Fibroblast of pulmonary artery (primary cell): Measurements from ENCODE around the gene HSD17B14.

Source experiments
- DNase-seq: peaks from one replicate; pipeline ENCODE4 v3.0.0-alpha.2; 2010; ENCODE audit warnings: low read depth
- H3K4me3 ChIP-seq: replicated peaks from 2 replicates; pipeline ENCODE4 v1.5.1; 2011; ENCODE audit warnings: low read depth, mild to moderate bottlenecking, control low read depth, low read length, moderate library complexity
- CTCF ChIP-seq: IDR thresholded peaks from 2 replicates; pipeline ENCODE4 v1.5.1; 2011; ENCODE audit warnings: mild to moderate bottlenecking, control low read depth, low read length, inconsistent platforms; ENCODE audit errors: missing control alignments

The HSD17B14 gene

GRCh38 chr19:48780631-48781391 lies 55.5 kb downstream of the HSD17B14 start:
- TF ChIP-seq CTCF = no peak
- peak; percentile 67 for DNase-seq
- H3K4me3 ChIP-seq = no peak overlapping the region

DNA sequence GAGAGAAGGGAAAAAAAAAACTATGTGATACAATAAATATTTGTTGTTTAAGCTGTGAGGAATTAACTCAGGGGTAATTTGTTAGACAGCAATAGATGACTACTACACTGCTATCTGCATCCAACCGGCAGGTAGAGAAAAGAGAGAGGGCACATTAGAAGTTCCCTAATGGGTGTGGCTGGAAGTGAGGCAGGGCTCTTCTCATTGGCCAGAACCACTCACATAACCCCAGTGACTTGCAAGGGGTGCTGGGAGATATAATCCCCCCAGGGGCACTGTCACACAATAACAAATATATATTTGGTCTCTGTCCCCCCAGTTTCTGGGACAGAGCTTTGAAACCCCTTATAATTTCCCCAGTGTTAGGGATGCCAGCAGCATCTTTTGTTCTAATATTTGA lies 56.7 kb downstream of the HSD17B14 start:
- no peak overlapping the region for H3K4me3 ChIP-seq
- TF ChIP-seq CTCF = no peak
- no peak for DNase-seq

GRCh38 chr19:48777720-48778119 lies 58.6 kb downstream of the HSD17B14 start:
- TF ChIP-seq CTCF = no peak

DNA sequence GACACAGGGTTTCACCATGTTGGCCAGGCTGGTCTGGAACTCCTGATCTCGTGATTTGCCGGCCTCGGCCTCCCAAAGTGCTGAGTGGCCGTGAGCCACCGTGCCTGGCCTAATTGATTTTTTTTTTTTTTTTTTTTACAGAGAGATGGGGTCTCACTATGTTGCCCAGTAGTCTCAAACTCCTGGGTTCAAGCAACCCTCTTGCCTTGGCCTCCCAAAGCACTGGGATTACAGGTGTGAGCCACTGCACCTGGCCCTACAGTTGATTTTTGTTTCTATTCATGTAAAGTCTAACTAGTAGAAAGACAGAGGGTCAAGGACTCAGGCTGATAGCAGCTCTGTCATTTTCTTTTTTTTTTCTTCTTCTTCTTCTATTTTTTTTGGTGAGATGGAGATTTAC lies 59.2 kb downstream of the HSD17B14 start:
- DNase-seq = no peak
- no peak overlapping the region for H3K4me3 ChIP-seq
- no peak for TF ChIP-seq CTCF

More at GRCh38 chr19:48777720-48778119, 58.6 kb downstream of the HSD17B14 start:
- no peak overlapping the region for H3K4me3 ChIP-seq
- no peak for DNase-seq

DNA sequence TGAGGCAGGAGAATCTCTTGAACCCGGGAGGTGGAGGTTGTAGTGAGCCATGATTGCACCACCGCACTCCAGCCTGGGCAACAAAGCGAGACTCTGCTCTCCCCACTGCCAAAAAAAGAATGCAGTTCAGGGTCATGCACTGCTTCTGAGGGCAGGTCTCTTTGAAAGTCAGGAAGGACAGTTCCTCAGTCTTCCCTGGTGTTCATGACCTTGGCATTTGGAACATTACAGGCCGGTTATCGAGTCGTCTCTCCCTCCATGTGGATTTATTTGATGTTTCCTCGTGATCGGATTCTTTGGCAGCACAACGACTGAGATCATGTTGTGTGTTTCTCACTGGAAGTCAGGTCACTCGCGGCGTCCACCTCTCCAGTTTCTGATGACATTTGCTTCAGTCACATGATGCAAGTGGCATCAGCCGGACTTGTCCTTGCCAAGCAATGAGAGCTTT lies 63.8 kb downstream of the HSD17B14 start:
- DNase-seq = no peak
- TF ChIP-seq CTCF = no peak
- H3K4me3 ChIP-seq = no peak overlapping the region

- DNase-seq = no peak
- no peak overlapping the region for H3K4me3 ChIP-seq
- no peak for TF ChIP-seq CTCF
Observed at GRCh38 chr19:48770734-48771472, 65.4 kb downstream of the HSD17B14 start.
